ENCODE data around the gene GLT1D1. TPM values are rescaled to one million over a fixed set of nuclear protein-coding genes. Genes with fewer than 3 reads are reported as not detected.

GLT1D1 gene
- polyA plus RNA-seq, 1 of the 3 experiments (the other 2 are of a cell fraction) = 0.05 TPM

DNA sequence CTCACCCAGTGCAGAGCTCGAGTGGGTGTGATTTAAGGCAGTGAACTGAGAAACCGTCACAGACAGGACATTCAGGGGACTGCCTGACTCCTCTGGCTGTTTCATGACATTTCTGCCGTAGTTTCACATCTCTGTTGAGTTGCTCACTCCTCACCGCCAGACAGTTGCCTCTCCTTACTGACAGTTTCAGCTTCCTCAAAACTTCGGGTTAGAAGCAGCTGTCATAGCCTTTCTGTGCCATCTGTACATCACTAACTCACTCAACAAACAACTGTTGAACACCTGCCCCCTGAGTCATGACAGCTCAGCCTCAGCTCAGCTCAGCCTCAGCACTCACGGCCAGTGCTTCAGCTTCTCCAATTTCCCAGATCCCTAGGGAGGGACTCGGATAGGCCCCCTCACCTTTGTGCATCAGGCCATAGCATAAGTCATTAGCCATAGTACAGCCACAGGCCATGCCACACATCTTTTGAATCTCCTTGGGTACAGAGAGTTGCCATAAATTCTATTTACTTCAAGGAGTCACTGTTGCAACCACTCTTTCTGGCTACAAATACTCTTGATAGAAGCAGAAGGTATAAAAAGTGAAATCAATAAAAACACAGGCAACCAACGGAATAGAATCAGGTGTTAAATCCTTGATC is 23.3 kb upstream of the GLT1D1 start:
- WGBS (ENCODE audit: low lambda C conversion rate) = 54% methylated on average over 8 of the region's 8 CpGs
- DNase-seq = no peak
- no peaks in the 10 kb centered on the region for H3K36me3 ChIP-seq (replicated peaks in 1 of 2; ENCODE audit: control insufficient read depth in 1 of 2, insufficient read depth in 2 of 2, low read length in 1 of 2)
- H3K79me2 ChIP-seq (ENCODE audit: insufficient read depth) = no peaks in the 10 kb centered on the region
- no peak overlapping the region for H3K9ac ChIP-seq
- no peak overlapping the region for H3K4me2 ChIP-seq
- ChIA-PET POLR2A (no interaction called here), CTCF (no interaction called here)
- no peaks in the 10 kb centered on the region for H3K27me3 ChIP-seq (ENCODE audit: insufficient read depth)
- H2AFZ ChIP-seq (ENCODE audit: low read depth) = no peak overlapping the region
- H3F3A ChIP-seq (replicated peaks; ENCODE audit: insufficient read depth) = no peaks in the 10 kb centered on the region
- no peaks in the 10 kb centered on the region for H3K9me2 ChIP-seq
- H4K20me1 ChIP-seq (ENCODE audit: insufficient read depth) = no peaks in the 10 kb centered on the region
- no peak overlapping the region for H3K4me3 ChIP-seq (ENCODE audit: low read depth in 2 of 2, low read length in 1 of 2)
- no peaks in the 10 kb centered on the region; a peak in 1 of 4 replicates for H3K4me1 ChIP-seq (ENCODE audit: control insufficient read depth in 1 of 2, insufficient read depth in 2 of 2, low read depth in 1 of 2, low read length in 1 of 2)
- TF ChIP-seq EZH2phosphoT487 (IDR thresholded peaks at IDR 0.05; ENCODE audit: borderline replicate concordance, low read depth) (no peak), FOXM1 (IDR thresholded peaks at IDR 0.05; ENCODE audit: low read depth) (no peak), SMC3 (IDR thresholded peaks at IDR 0.05; ENCODE audit: low read depth, low read length) (no peak)
- H3K27ac ChIP-seq (ENCODE audit: low read depth in 2 of 2, low read length in 1 of 2) = no peak overlapping the region
- no peaks in the 10 kb centered on the region for H3K9me3 ChIP-seq

DNA sequence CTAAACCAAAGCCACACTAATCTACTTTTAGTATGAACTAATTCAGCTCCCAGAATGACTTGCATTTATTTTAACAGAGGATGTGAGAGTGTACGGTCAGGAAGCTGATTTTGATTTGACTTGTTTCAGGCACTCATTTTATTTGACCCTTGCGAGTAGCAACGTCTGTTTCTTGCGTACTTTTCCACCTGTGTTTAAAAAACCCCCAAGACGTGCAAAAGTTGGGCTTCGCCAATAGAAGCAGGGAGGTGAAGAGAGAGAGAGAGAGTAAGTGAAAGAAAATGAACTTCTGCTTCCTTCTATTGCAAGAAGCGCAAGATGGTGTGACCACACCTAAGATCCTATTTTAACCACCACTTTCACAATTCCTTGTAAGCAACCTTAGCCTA is 22.8 kb upstream of the GLT1D1 start:
- Histone ChIP-seq H3K9ac (no peak overlapping the region), H3K27me3 (ENCODE audit: insufficient read depth) (no peaks in the 10 kb centered on the region), H3K27ac (ENCODE audit: low read depth in 2 of 2, low read length in 1 of 2) (no peak overlapping the region), H3F3A (replicated peaks; ENCODE audit: insufficient read depth) (no peaks in the 10 kb centered on the region), H3K4me1 (ENCODE audit: control insufficient read depth in 1 of 2, insufficient read depth in 2 of 2, low read depth in 1 of 2, low read length in 1 of 2) (no peaks in the 10 kb centered on the region; a peak in 1 of 4 replicates), H3K9me2 (no peaks in the 10 kb centered on the region), H4K20me1 (ENCODE audit: insufficient read depth) (no peaks in the 10 kb centered on the region), H2AFZ (ENCODE audit: low read depth) (no peak overlapping the region), H3K36me3 (replicated peaks in 1 of 2; ENCODE audit: control insufficient read depth in 1 of 2, insufficient read depth in 2 of 2, low read length in 1 of 2) (no peaks in the 10 kb centered on the region), H3K4me2 (no peak overlapping the region), H3K4me3 (ENCODE audit: low read depth in 2 of 2, low read length in 1 of 2) (no peak overlapping the region), H3K79me2 (ENCODE audit: insufficient read depth) (no peaks in the 10 kb centered on the region), H3K9me3 (no peaks in the 10 kb centered on the region)
- 82% methylated on average over 7 of the region's 7 CpGs for WGBS (ENCODE audit: low lambda C conversion rate)
- no peak for DNase-seq
- TF ChIP-seq RCOR1 (IDR thresholded peaks at IDR 0.05; ENCODE audit: low read length) (no peak), RXRA (IDR thresholded peaks at IDR 0.05; ENCODE audit: borderline replicate concordance, low read depth) (no peak), TCF12 (IDR thresholded peaks at IDR 0.05) (no peak), NRF1 (IDR thresholded peaks at IDR 0.05; ENCODE audit: low read depth, low read length) (no peak), MEF2A (IDR thresholded peaks at IDR 0.05; ENCODE audit: borderline replicate concordance, low read depth) (no peak), NFIC (IDR thresholded peaks at IDR 0.05; ENCODE audit: borderline replicate concordance) (no peak), ELF1 (IDR thresholded peaks at IDR 0.05) (no peak), MXI1 (IDR thresholded peaks at IDR 0.05; ENCODE audit: low read depth, low read length) (no peak), TEAD4 (IDR thresholded peaks at IDR 0.05; ENCODE audit: borderline replicate concordance, insufficient read depth) (no peak), EP300 (IDR thresholded peaks at IDR 0.05; ENCODE audit: borderline replicate concordance in 1 of 2, low read depth in 1 of 2, low read length in 1 of 2) (no peak), FOSL2 (IDR thresholded peaks at IDR 0.05; ENCODE audit: borderline replicate concordance, low read depth) (no peak), RAD21 (IDR thresholded peaks at IDR 0.05; ENCODE audit: low read length) (no peak), JUND (IDR thresholded peaks at IDR 0.05) (no peak), TAF1 (IDR thresholded peaks at IDR 0.05; ENCODE audit: borderline replicate concordance, low read depth, low read length) (no peak)
- TF ChIP-seq, protein P1, sequence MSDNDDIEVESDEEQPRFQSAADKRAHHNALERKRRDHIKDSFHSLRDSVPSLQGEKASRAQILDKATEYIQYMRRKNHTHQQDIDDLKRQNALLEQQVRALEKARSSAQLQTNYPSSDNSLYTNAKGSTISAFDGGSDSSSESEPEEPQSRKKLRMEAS (IDR thresholded peaks at IDR 0.05; ENCODE audit: low read depth) = no peak
- TF ChIP-seq, protein P2, sequence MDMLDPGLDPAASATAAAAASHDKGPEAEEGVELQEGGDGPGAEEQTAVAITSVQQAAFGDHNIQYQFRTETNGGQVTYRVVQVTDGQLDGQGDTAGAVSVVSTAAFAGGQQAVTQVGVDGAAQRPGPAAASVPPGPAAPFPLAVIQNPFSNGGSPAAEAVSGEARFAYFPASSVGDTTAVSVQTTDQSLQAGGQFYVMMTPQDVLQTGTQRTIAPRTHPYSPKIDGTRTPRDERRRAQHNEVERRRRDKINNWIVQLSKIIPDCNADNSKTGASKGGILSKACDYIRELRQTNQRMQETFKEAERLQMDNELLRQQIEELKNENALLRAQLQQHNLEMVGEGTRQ (IDR thresholded peaks at IDR 0.05; ENCODE audit: borderline replicate concordance, low read depth, low read length) = no peak
- TF ChIP-seq, protein P3, sequence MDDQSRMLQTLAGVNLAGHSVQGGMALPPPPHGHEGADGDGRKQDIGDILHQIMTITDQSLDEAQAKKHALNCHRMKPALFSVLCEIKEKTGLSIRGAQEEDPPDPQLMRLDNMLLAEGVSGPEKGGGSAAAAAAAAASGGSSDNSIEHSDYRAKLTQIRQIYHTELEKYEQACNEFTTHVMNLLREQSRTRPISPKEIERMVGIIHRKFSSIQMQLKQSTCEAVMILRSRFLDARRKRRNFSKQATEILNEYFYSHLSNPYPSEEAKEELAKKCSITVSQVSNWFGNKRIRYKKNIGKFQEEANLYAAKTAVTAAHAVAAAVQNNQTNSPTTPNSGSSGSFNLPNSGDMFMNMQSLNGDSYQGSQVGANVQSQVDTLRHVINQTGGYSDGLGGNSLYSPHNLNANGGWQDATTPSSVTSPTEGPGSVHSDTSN (IDR thresholded peaks at IDR 0.05) = no peak
- TF ChIP-seq, protein P4, sequence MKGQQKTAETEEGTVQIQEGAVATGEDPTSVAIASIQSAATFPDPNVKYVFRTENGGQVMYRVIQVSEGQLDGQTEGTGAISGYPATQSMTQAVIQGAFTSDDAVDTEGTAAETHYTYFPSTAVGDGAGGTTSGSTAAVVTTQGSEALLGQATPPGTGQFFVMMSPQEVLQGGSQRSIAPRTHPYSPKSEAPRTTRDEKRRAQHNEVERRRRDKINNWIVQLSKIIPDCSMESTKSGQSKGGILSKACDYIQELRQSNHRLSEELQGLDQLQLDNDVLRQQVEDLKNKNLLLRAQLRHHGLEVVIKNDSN (IDR thresholded peaks at IDR 0.05; ENCODE audit: borderline replicate concordance, low read depth) = no peak
- TF ChIP-seq, protein P5, sequence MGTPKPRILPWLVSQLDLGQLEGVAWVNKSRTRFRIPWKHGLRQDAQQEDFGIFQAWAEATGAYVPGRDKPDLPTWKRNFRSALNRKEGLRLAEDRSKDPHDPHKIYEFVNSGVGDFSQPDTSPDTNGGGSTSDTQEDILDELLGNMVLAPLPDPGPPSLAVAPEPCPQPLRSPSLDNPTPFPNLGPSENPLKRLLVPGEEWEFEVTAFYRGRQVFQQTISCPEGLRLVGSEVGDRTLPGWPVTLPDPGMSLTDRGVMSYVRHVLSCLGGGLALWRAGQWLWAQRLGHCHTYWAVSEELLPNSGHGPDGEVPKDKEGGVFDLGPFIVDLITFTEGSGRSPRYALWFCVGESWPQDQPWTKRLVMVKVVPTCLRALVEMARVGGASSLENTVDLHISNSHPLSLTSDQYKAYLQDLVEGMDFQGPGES (IDR thresholded peaks at IDR 0.05; ENCODE audit: low read depth, low read length) = no peak
- CTCF ChIA-PET = no interaction called here
- POLR2A ChIA-PET = interaction anchor here (0.6 kb wide), 1 partner anchor 51 kb away, joined by 3 read pairs; no protein-coding TSS in a partner anchor
